Glutamatergic neuron (in vitro differentiated cells): ENCODE results near the gene PJA2. TPM values are rescaled to one million over a fixed set of nuclear protein-coding genes. Genes with fewer than 3 reads are reported as not detected.
A peak's percentile ranks its signal among the peaks of the same experiment; 100 is the strongest.

ENCODE experiments used
- DNase-seq: peaks from one replicate; pipeline ENCODE4 v3.0.0; 2022
- H3K27ac Mint-ChIP-seq: one replicate; pipeline ENCODE4 v1.8.0; 2020; ENCODE audit warnings: mild to moderate bottlenecking, mixed read lengths, inconsistent platforms; ENCODE audit not compliant: unreplicated experiment
- H3K27me3 Mint-ChIP-seq: one replicate; pipeline ENCODE4 v1.8.0; 2020; ENCODE audit warnings: mild to moderate bottlenecking, moderate library complexity, mixed read lengths, inconsistent platforms; ENCODE audit not compliant: unreplicated experiment
- H3K36me3 Mint-ChIP-seq: one replicate; pipeline ENCODE4 v1.8.0; 2020; ENCODE audit warnings: mild to moderate bottlenecking, mixed read lengths, inconsistent platforms; ENCODE audit not compliant: unreplicated experiment
- H3K4me1 Mint-ChIP-seq: one replicate; pipeline ENCODE4 v1.8.0; 2020; ENCODE audit warnings: mild to moderate bottlenecking, low read depth, mixed read lengths, inconsistent platforms; ENCODE audit not compliant: unreplicated experiment
- H3K4me3 Mint-ChIP-seq: one replicate; pipeline ENCODE4 v1.8.0; 2020; ENCODE audit warnings: mild to moderate bottlenecking, mixed read lengths, inconsistent platforms; ENCODE audit not compliant: unreplicated experiment
- H3K9me3 Mint-ChIP-seq: one replicate; pipeline ENCODE4 v1.8.0; 2020; ENCODE audit warnings: mild to moderate bottlenecking, moderate library complexity, mixed read lengths, inconsistent platforms; ENCODE audit not compliant: unreplicated experiment
- total RNA-seq: library from RNA; stranded (reverse); fragmentation: NEBNext Ultra II Directional; extraction: Animal tissue kit (Norgen Biotek cat#: 25700); gene quantifications from one replicate; pipeline ENCODE4 v1.2.1, GENCODE V29; 2021; ENCODE audit not compliant: unreplicated experiment
- TF ChIP-seq, protein P1 (sequence below): fragments of 200-600 bp; sonication (generic); IDR thresholded peaks from one replicate; pipeline ENCODE4 v1.5.0; 2021; ENCODE audit not compliant: partially characterized antibody, unreplicated experiment

Gene PJA2
- total RNA-seq, 1 donor from 2014 or later, result 156 TPM

- Mint-ChIP-seq H3K27me3 (peaks cover 15% of the 10 kb centered on the region), H3K27ac (peak overlapping the region; percentile 99), H3K4me3 (peak overlapping the region; percentile 98), H3K4me1 (peaks cover 20% of the 10 kb centered on the region), H3K36me3 (no peaks in the 10 kb centered on the region), H3K9me3 (peaks cover 24% of the 10 kb centered on the region)
- TF ChIP-seq, protein P1, sequence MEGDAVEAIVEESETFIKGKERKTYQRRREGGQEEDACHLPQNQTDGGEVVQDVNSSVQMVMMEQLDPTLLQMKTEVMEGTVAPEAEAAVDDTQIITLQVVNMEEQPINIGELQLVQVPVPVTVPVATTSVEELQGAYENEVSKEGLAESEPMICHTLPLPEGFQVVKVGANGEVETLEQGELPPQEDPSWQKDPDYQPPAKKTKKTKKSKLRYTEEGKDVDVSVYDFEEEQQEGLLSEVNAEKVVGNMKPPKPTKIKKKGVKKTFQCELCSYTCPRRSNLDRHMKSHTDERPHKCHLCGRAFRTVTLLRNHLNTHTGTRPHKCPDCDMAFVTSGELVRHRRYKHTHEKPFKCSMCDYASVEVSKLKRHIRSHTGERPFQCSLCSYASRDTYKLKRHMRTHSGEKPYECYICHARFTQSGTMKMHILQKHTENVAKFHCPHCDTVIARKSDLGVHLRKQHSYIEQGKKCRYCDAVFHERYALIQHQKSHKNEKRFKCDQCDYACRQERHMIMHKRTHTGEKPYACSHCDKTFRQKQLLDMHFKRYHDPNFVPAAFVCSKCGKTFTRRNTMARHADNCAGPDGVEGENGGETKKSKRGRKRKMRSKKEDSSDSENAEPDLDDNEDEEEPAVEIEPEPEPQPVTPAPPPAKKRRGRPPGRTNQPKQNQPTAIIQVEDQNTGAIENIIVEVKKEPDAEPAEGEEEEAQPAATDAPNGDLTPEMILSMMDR, result no peak
- peak; percentile 64 for DNase-seq
Measured at GRCh38 chr5:109408991-109409843, 557 bp downstream of the PJA2 start.

GRCh38 chr5:109407913-109408312 is 1.9 kb downstream of the PJA2 start:
- Mint-ChIP-seq H3K27me3 (peaks cover 15% of the 10 kb centered on the region), H3K27ac (peak overlapping the region; percentile 99), H3K4me1 (peaks cover 19% of the 10 kb centered on the region), H3K4me3 (peak overlapping the region; percentile 98), H3K9me3 (peaks cover 24% of the 10 kb centered on the region), H3K36me3 (no peaks in the 10 kb centered on the region)
- TF ChIP-seq, protein P1, result no peak
- DNase-seq, result no peak

- TF ChIP-seq, protein P1, result no peak
- Mint-ChIP-seq H3K4me1 (peaks cover 25% of the 10 kb centered on the region), H3K27me3 (peaks cover 15% of the 10 kb centered on the region), H3K27ac (peak overlapping the region; percentile 68), H3K4me3 (peak overlapping the region; percentile 98), H3K36me3 (no peaks in the 10 kb centered on the region), H3K9me3 (peaks cover 24% of the 10 kb centered on the region)
- DNase-seq, result no peak
Measured at GRCh38 chr5:109406719-109407118, 3.1 kb downstream of the PJA2 start.

DNA sequence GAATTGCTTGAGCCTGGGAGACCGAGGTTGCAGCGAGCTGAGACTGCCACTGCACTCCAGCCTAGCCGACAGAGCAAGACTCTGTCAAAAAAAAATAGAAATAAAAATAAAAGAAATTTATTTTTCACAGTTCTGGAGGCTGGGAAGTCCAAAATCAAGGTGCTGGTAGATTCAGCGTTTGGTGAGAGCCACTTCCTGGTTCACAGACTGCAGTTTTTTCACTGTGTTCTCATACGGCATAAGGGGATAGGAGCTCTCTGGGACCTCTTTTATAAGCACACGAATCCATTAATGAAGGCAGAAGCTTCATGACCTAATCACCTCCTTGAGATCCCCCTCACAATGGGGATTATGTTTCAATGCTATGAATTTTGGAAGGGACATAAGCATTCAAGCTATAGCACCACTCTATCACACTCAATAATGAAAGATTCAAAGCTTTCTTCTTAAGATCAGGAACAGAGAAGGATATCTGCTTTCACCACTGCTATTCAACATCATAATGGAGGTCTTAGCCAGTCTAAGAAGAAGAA is 5.3 kb downstream of the PJA2 start:
- peak overlapping the region; percentile 75 for H3K27ac Mint-ChIP-seq
- peaks cover 11% of the 10 kb centered on the region for H3K9me3 Mint-ChIP-seq
- TF ChIP-seq, protein P1, result no peak
- no peak for DNase-seq
- peak overlapping the region; percentile 69 for H3K4me3 Mint-ChIP-seq
- peaks cover 3% of the 10 kb centered on the region for H3K36me3 Mint-ChIP-seq
- H3K4me1 Mint-ChIP-seq, result peaks cover 31% of the 10 kb centered on the region
- H3K27me3 Mint-ChIP-seq, result peaks cover 8% of the 10 kb centered on the region

DNA sequence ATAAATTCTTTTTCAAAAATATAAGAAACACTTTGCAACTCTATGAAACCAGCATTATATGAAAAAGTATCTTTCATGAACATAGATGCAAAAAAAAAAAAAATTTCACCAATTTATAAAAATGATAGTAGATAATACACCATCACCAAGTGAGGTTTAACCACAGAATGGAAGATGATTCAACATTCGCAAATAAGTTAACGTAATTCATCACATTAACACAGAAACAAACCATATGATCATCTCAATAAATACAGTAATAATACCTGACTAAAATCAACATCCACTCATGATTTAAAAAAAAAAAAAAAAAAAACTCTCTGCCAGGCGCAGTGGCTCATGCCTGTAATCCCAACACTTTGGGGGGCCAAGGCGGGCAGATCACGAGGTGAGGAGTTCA is 6.3 kb downstream of the PJA2 start:
- DNase-seq, result no peak
- no peak overlapping the region for H3K27ac Mint-ChIP-seq
- TF ChIP-seq, protein P1, result no peak
- no peak overlapping the region for H3K4me3 Mint-ChIP-seq
- H3K9me3 Mint-ChIP-seq, result peaks cover 3% of the 10 kb centered on the region
- peaks cover 34% of the 10 kb centered on the region for H3K4me1 Mint-ChIP-seq
- peaks cover 1% of the 10 kb centered on the region for H3K27me3 Mint-ChIP-seq
- H3K36me3 Mint-ChIP-seq, result peaks cover 4% of the 10 kb centered on the region
